Bronchial epithelial cell (primary cell): ENCODE results near the gene FAM83C. TPM values are rescaled to one million over a fixed set of nuclear protein-coding genes. Genes with fewer than 3 reads are reported as not detected.

Source experiments
- DNase-seq: peaks from one replicate; pipeline ENCODE4 v3.0.0-alpha.2; 2010; ENCODE audit warnings: low read depth
- FAIRE-seq: peaks from 2 replicates; lab custom pipeline; 2011; peaks lifted over from hg19 to GRCh38; lab: Jason Lieb, UNC
- H3K27me3 ChIP-seq: 2 replicates; pipeline ENCODE4 v1.5.1; 2011; ENCODE audit warnings: low read length; ENCODE audit not compliant: control insufficient read depth, insufficient read depth
- H3K36me3 ChIP-seq: 2 replicates; pipeline ENCODE4 v1.5.1; 2011; ENCODE audit warnings: low read length; ENCODE audit not compliant: control insufficient read depth, insufficient read depth
- H3K4me3 ChIP-seq: 2 replicates; pipeline ENCODE4 v1.5.1; 2011; ENCODE audit warnings: mild to moderate bottlenecking, low read depth, low read length, control low read depth
- total RNA-seq: library from RNA; depleted of rRNA; stranded (reverse); fragments of >200 nt; gene quantifications from 2 replicates; pipeline ENCODE4 v1.2.1, GENCODE V29; 2014
- TF ChIP-seq, protein P1 (sequence below): IDR thresholded peaks from 2 replicates; pipeline ENCODE4 v1.5.1; 2011; ENCODE audit warnings: mild to moderate bottlenecking, moderate library complexity, low read length, control low read depth, inconsistent platforms; ENCODE audit not compliant: insufficient read depth, severe bottlenecking

Gene FAM83C
- total RNA-seq, 1 donor from 2014 or later: 0.26 TPM

GRCh38 chr20:35238170-35238569 is 54.1 kb downstream of the FAM83C start:
- DNase-seq (no peak), FAIRE-seq (no peak)
- H3K36me3 ChIP-seq: no peaks in the 10 kb centered on the region
- H3K4me3 ChIP-seq: no peak overlapping the region
- TF ChIP-seq, protein P1, sequence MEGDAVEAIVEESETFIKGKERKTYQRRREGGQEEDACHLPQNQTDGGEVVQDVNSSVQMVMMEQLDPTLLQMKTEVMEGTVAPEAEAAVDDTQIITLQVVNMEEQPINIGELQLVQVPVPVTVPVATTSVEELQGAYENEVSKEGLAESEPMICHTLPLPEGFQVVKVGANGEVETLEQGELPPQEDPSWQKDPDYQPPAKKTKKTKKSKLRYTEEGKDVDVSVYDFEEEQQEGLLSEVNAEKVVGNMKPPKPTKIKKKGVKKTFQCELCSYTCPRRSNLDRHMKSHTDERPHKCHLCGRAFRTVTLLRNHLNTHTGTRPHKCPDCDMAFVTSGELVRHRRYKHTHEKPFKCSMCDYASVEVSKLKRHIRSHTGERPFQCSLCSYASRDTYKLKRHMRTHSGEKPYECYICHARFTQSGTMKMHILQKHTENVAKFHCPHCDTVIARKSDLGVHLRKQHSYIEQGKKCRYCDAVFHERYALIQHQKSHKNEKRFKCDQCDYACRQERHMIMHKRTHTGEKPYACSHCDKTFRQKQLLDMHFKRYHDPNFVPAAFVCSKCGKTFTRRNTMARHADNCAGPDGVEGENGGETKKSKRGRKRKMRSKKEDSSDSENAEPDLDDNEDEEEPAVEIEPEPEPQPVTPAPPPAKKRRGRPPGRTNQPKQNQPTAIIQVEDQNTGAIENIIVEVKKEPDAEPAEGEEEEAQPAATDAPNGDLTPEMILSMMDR: no peak
- H3K27me3 ChIP-seq: peaks cover 3% of the 10 kb centered on the region

DNA sequence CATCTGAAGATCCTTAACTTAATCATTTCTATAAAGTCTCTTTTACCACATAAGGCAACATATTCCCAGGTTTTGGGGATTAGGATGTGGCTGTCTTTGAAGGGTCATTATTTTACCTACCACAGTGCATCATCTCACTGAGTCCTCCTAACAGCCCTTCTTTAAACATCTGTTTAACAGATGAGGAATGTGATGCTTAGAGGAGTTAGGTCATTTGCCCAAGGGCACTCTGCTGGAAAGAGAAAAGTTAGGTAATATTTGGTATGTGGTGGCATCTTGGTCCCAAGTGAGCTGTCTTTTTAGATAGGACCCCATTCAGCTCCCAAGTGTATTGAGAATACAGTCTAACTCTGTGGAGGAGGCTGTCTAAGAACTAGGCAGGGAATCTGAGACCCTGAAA is 54.7 kb downstream of the FAM83C start:
- DNase-seq (no peak), FAIRE-seq (no peak)
- Histone ChIP-seq H3K4me3 (no peak overlapping the region), H3K36me3 (no peaks in the 10 kb centered on the region), H3K27me3 (peaks cover 5% of the 10 kb centered on the region)
- TF ChIP-seq, protein P1: no peak

DNA sequence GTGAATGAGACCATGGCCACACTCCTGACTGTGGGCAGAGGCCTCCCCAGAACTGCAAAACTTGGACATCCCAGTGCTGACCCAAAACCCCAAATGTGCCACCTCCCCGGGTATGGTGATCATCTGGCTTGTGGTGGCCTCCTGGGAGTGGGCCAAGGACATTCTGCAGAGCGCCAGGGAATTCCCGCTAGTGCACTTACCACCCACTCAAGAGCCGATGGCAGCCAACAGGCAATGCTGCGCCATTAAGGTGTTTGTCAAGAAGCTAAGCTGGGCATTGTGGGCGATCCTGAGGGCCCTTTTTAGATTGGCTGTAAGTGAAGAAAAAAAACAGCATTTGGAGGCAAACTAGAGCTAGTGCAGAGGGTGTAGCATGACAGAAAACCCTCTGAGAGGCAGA is 56.3 kb downstream of the FAM83C start:
- Histone ChIP-seq H3K27me3 (peaks cover 5% of the 10 kb centered on the region), H3K36me3 (no peaks in the 10 kb centered on the region), H3K4me3 (no peak overlapping the region)
- DNase-seq (no peak), FAIRE-seq (no peak)
- TF ChIP-seq, protein P1: no peak

Other genes with a start within 250 kb of the FAM83C start
- 30.3 and 33.5 TPM in 2 replicates for gene TRPC4AP, start 199.6 kb downstream of the FAM83C start, total RNA-seq
- 36.3 and 63.0 TPM in 2 replicates for gene EDEM2, start 145.1 kb downstream of the FAM83C start, total RNA-seq
- 61.3 and 127 TPM in 2 replicates for gene PROCR, start 120.4 kb downstream of the FAM83C start, total RNA-seq
- gene MMP24, start 65.7 kb downstream of the FAM83C start, total RNA-seq: under 0.01 TPM in 1 of 2 replicates, not detected in the other
- gene MMP24OS, start 14.3 kb downstream of the FAM83C start, total RNA-seq: 5.0 and 6.9 TPM in 2 replicates
- 226 and 370 TPM in 2 replicates for gene EIF6, start 7.7 kb downstream of the FAM83C start, total RNA-seq
- 20.8 and 24.7 TPM in 2 replicates for gene UQCC1, start 119.5 kb upstream of the FAM83C start, total RNA-seq
- under 0.01 TPM in 2 replicates for gene GDF5, start 145.8 kb upstream of the FAM83C start, total RNA-seq
- gene CEP250, start 163.2 kb upstream of the FAM83C start, total RNA-seq: 15.0 and 21.9 TPM in 2 replicates
- not detected in 2 replicates for gene C20orf173, start 237.2 kb upstream of the FAM83C start, total RNA-seq
- gene ERGIC3, start 249.7 kb upstream of the FAM83C start, total RNA-seq: 354 and 460 TPM in 2 replicates